GM23338 (cell line): ENCODE results near the gene SPATA31D4. TPM values are rescaled to one million over a fixed set of nuclear protein-coding genes. Genes with fewer than 3 reads are reported as not detected.

ENCODE experiments used
- ATAC-seq: fragments of 200-7000 bp; cut with Tn5 transposase; 3 replicates; pipeline ENCODE4 v1.9.1; 2020
- DNase-seq: peaks from one replicate; pipeline ENCODE4 v3.0.0-alpha.2; 2015; ENCODE audit warnings: low spot score
- H2AFZ ChIP-seq: fragments of 200-600 bp; sonication (generic); 2 replicates; pipeline ENCODE4 v1.8.0; 2016; ENCODE audit warnings: antibody characterized with exemption, mild to moderate bottlenecking, moderate library complexity
- H3F3A ChIP-seq: fragments of 200-600 bp; sonication (generic); replicated peaks from 2 replicates; pipeline ENCODE4 v1.8.0; 2017; ENCODE audit warnings: antibody characterized with exemption, mixed run types, low read depth
- H3K27ac ChIP-seq: fragments of 200-600 bp; sonication (generic); 2 replicates; pipeline ENCODE4 v1.6.1; 2016; ENCODE audit warnings: low read depth
- H3K27me3 ChIP-seq: fragments of 200-600 bp; sonication (generic); 2 replicates; pipeline ENCODE4 v1.8.0; 2016; ENCODE audit warnings: mild to moderate bottlenecking, mixed run types, moderate library complexity; ENCODE audit not compliant: insufficient read depth
- H3K36me3 ChIP-seq: fragments of 200-600 bp; sonication (generic); 2 replicates; pipeline ENCODE4 v1.8.0; 2016; ENCODE audit warnings: mild to moderate bottlenecking; ENCODE audit not compliant: insufficient read depth
- H3K4me1 ChIP-seq: fragments of 200-600 bp; sonication (generic); 2 replicates; pipeline ENCODE4 v1.8.0; 2016; ENCODE audit warnings: mild to moderate bottlenecking, moderate library complexity; ENCODE audit not compliant: insufficient read depth
- H3K4me2 ChIP-seq: fragments of 200-600 bp; sonication (generic); 2 replicates; pipeline ENCODE4 v1.7.1; 2017; ENCODE audit warnings: mixed run types
- H3K4me3 ChIP-seq: fragments of 200-600 bp; sonication (generic); 2 replicates; pipeline ENCODE4 v1.6.1; 2016; ENCODE audit warnings: mixed run types
- H3K79me2 ChIP-seq: fragments of 200-600 bp; sonication (generic); replicated peaks from 2 replicates; pipeline ENCODE4 v1.8.0; 2017; ENCODE audit warnings: mild to moderate bottlenecking; ENCODE audit not compliant: insufficient read depth
- H3K9me2 ChIP-seq: fragments of 200-600 bp; sonication (generic); 2 replicates; pipeline ENCODE4 v1.8.0; 2017; ENCODE audit not compliant: insufficient read depth
- H4K20me1 ChIP-seq: fragments of 200-600 bp; sonication (generic); replicated peaks from 2 replicates; pipeline ENCODE4 v1.8.0; 2017; ENCODE audit warnings: mild to moderate bottlenecking; ENCODE audit not compliant: insufficient read depth
- H3K27ac Mint-ChIP-seq: 2 replicates; pipeline ENCODE4 v1.8.0; 2020; ENCODE audit warnings: inconsistent platforms, mild to moderate bottlenecking, moderate library complexity, mixed read lengths
- H3K27me3 Mint-ChIP-seq: 3 replicates; pipeline ENCODE4 v1.8.0; 2022; ENCODE audit warnings: low read depth, mild to moderate bottlenecking, moderate library complexity, mixed read lengths, inconsistent platforms; ENCODE audit not compliant: insufficient read depth, poor library complexity
- H3K36me3 Mint-ChIP-seq: 3 replicates; pipeline ENCODE4 v1.8.0; 2021; ENCODE audit warnings: low read depth, mild to moderate bottlenecking, inconsistent platforms, moderate library complexity, mixed read lengths
- H3K4me1 Mint-ChIP-seq: 3 replicates; pipeline ENCODE4 v1.8.0; 2020; ENCODE audit warnings: mild to moderate bottlenecking, inconsistent platforms, mixed read lengths
- H3K4me3 Mint-ChIP-seq: 3 replicates; pipeline ENCODE4 v1.8.0; 2021; ENCODE audit warnings: moderate library complexity, mild to moderate bottlenecking, inconsistent platforms, mixed read lengths
- H3K9me3 Mint-ChIP-seq: 3 replicates; pipeline ENCODE4 v1.8.0; 2020; ENCODE audit warnings: moderate library complexity, mild to moderate bottlenecking, inconsistent platforms, mixed read lengths
- CREB1 ChIP-seq: fragments of 250-450 bp; sonication (Bioruptor Pico); IDR thresholded peaks from 2 replicates; pipeline ENCODE4 v1.5.0; 2020; ENCODE audit warnings: low read depth, mild to moderate bottlenecking, moderate library complexity
- CTCF ChIP-seq, 2 experiments: fragments of 200-600 bp in 1 of 2; sonication (generic) in 1 of 2; conservative IDR thresholded peaks; 2 replicates each; pipeline versions ENCODE4 v1.5.1 to v1.6.1; 2016 to 2017; ENCODE audit warnings: antibody characterized with exemption in 2 of 2, low read depth in 2 of 2, mild to moderate bottlenecking in 2 of 2, moderate library complexity in 1 of 2
- ETS1 ChIP-seq: IDR thresholded peaks from 2 replicates; pipeline ENCODE4 v1.6.1; 2016; ENCODE audit warnings: antibody characterized with exemption
- EZH2 ChIP-seq: fragments of 200-600 bp; sonication (generic); IDR thresholded peaks from one replicate; pipeline ENCODE4 v1.8.0; 2017; ENCODE audit warnings: antibody characterized with exemption, mild to moderate bottlenecking, low read depth; ENCODE audit not compliant: unreplicated experiment
- EZH2phosphoT487 ChIP-seq: fragments of 200-600 bp; sonication (generic); IDR thresholded peaks from one replicate; pipeline ENCODE4 v1.8.1; 2018; ENCODE audit warnings: antibody characterized with exemption; ENCODE audit not compliant: unreplicated experiment
- JUNB ChIP-seq: IDR thresholded peaks from one replicate; pipeline ENCODE4 v1.6.1; 2016; ENCODE audit warnings: antibody characterized with exemption; ENCODE audit not compliant: unreplicated experiment
- NANOG ChIP-seq: IDR thresholded peaks from 2 replicates; pipeline ENCODE4 v1.6.1; 2016; ENCODE audit warnings: antibody characterized with exemption, borderline replicate concordance
- POLR2AphosphoS5 ChIP-seq: IDR thresholded peaks from 2 replicates; pipeline ENCODE4 v1.6.1; 2016; ENCODE audit warnings: antibody characterized with exemption, low read depth
- STAT1 ChIP-seq: IDR thresholded peaks from one replicate; pipeline ENCODE4 v1.6.1; 2016; ENCODE audit warnings: antibody characterized with exemption; ENCODE audit not compliant: unreplicated experiment
- ZNF114 ChIP-seq: fragments of 250-450 bp; sonication (Bioruptor Pico); IDR thresholded peaks from 2 replicates; pipeline ENCODE4 v1.5.0; 2020; ENCODE audit warnings: mild to moderate bottlenecking, moderate library complexity
- ZNF331 ChIP-seq: fragments of 250-450 bp; sonication (Bioruptor Pico); IDR thresholded peaks from 2 replicates; pipeline ENCODE4 v1.5.0; 2020; ENCODE audit warnings: low read depth, mild to moderate bottlenecking, moderate library complexity
- polyA plus RNA-seq: library from polyadenylated mRNA; unstranded; fragments of >200 nt; fragmentation: Nextera tagmentation; extraction: Ambion mirVana; gene quantifications from 2 replicates; pipeline ENCODE4 v1.2.1, GENCODE V29; 2016
- total RNA-seq: library from RNA; depleted of rRNA; stranded (reverse); fragments of >200 nt; shearing (Covaris generic); gene quantifications from 2 replicates; pipeline ENCODE4 v1.2.3, GENCODE V29; 2014
- TF ChIP-seq, protein P1 (sequence below): IDR thresholded peaks from one replicate; pipeline ENCODE4 v1.6.1; 2018; ENCODE audit warnings: antibody characterized with exemption; ENCODE audit not compliant: unreplicated experiment

The SPATA31D4 gene
- total and polyA plus RNA-seq, 2 experiments from 2014 or later: not detected

DNA sequence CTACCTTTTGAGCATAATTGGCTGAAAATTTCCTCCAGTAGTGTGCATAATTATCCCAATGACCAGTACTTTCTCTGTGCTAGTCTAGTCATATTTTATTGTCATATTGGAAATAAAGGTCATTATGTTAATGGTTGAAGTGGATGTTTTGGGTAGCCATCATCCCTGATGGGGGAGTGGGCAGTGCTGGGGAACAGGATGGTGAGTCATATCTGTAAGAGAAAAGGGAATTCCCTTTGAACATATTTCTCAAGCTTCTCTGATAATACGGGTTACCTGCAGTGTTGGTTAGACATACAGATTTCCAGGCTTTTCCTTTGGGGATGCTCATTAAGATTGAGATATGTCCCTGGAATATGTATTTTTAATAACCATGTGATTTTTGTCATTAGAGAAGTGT is 33.3 kb upstream of the SPATA31D4 start:
- H3K27me3 Mint-ChIP-seq: peaks cover 6% of the 10 kb centered on the region
- no peak overlapping the region for H3K4me3 ChIP-seq
- no peaks in the 10 kb centered on the region for H3K27me3 ChIP-seq
- H3K4me2 ChIP-seq: no peak overlapping the region
- no peaks in the 10 kb centered on the region for H3K4me1 ChIP-seq
- H4K20me1 ChIP-seq: no peaks in the 10 kb centered on the region
- no peaks in the 10 kb centered on the region; the same call in 2 of the 3 replicates for H3K4me1 Mint-ChIP-seq
- ATAC-seq (no peak), DNase-seq (no peak)
- no peaks in the 10 kb centered on the region for H3K79me2 ChIP-seq
- H2AFZ ChIP-seq: no peak overlapping the region
- H3K36me3 Mint-ChIP-seq: no peaks in the 10 kb centered on the region
- H3K36me3 ChIP-seq: no peaks in the 10 kb centered on the region
- no peaks in the 10 kb centered on the region; the same call in 1 of the 3 replicates for H3K9me3 Mint-ChIP-seq
- no peak overlapping the region for H3K4me3 Mint-ChIP-seq
- H3K27ac Mint-ChIP-seq: no peak overlapping the region
- TF ChIP-seq ZNF114 (CRISPR knock-in tag) (no peak), EZH2 (no peak), CREB1 (CRISPR knock-in tag) (no peak), EZH2phosphoT487 (no peak), NANOG (no peak), STAT1 (no peak), ZNF331 (CRISPR knock-in tag) (no peak), POLR2AphosphoS5 (no peak)
- TF ChIP-seq, protein P1, sequence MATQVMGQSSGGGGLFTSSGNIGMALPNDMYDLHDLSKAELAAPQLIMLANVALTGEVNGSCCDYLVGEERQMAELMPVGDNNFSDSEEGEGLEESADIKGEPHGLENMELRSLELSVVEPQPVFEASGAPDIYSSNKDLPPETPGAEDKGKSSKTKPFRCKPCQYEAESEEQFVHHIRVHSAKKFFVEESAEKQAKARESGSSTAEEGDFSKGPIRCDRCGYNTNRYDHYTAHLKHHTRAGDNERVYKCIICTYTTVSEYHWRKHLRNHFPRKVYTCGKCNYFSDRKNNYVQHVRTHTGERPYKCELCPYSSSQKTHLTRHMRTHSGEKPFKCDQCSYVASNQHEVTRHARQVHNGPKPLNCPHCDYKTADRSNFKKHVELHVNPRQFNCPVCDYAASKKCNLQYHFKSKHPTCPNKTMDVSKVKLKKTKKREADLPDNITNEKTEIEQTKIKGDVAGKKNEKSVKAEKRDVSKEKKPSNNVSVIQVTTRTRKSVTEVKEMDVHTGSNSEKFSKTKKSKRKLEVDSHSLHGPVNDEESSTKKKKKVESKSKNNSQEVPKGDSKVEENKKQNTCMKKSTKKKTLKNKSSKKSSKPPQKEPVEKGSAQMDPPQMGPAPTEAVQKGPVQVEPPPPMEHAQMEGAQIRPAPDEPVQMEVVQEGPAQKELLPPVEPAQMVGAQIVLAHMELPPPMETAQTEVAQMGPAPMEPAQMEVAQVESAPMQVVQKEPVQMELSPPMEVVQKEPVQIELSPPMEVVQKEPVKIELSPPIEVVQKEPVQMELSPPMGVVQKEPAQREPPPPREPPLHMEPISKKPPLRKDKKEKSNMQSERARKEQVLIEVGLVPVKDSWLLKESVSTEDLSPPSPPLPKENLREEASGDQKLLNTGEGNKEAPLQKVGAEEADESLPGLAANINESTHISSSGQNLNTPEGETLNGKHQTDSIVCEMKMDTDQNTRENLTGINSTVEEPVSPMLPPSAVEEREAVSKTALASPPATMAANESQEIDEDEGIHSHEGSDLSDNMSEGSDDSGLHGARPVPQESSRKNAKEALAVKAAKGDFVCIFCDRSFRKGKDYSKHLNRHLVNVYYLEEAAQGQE: no peak
- H3F3A ChIP-seq: no peaks in the 10 kb centered on the region
- peaks cover 3% of the 10 kb centered on the region; the same call in 1 of the 2 replicates for H3K9me2 ChIP-seq
- no peak overlapping the region for H3K27ac ChIP-seq

DNA sequence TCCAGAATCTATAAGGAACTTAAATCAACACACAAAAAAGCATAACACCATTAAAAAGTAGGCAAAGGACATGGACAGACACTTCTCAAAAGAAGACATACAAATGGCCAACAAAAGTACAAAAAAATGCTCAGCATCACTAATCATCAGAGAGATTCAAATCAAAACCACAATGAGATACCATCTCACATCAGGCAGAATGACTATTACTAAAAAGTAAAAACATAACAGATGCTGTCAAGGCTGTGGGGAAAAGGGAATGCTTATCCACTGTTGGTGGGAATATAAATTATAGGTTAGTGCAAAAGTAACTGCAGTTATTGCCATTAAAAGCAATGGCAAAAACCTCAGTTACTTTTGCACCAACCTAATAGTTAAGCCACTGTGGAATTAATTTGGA is 32.2 kb upstream of the SPATA31D4 start:
- H3K4me3 Mint-ChIP-seq: no peak overlapping the region
- TF ChIP-seq CTCF (conservative IDR thresholded peaks at IDR 0.05; ENCODE audit: low read depth in 2 of 2) (no peak), ETS1 (no peak), STAT1 (no peak), EZH2phosphoT487 (no peak), ZNF114 (CRISPR knock-in tag) (no peak), JUNB (no peak), NANOG (no peak), ZNF331 (CRISPR knock-in tag) (no peak)

More for the DNA sequence above, 32.2 kb upstream of the SPATA31D4 start:
- H3K4me2 ChIP-seq: no peak overlapping the region
- H3K27me3 Mint-ChIP-seq: peaks cover 3% of the 10 kb centered on the region
- peaks cover 9% of the 10 kb centered on the region for H3K4me1 Mint-ChIP-seq
- H3K4me3 ChIP-seq: no peak overlapping the region
- no peaks in the 10 kb centered on the region for H3F3A ChIP-seq
- H3K36me3 ChIP-seq: no peaks in the 10 kb centered on the region
- no peaks in the 10 kb centered on the region for H3K27me3 ChIP-seq
- H2AFZ ChIP-seq: no peak overlapping the region
- no peak overlapping the region for H3K27ac ChIP-seq
- no peaks in the 10 kb centered on the region for H4K20me1 ChIP-seq
- no peaks in the 10 kb centered on the region for H3K4me1 ChIP-seq
- no peak for ATAC-seq
- no peaks in the 10 kb centered on the region for H3K79me2 ChIP-seq
- H3K9me2 ChIP-seq: peaks cover 3% of the 10 kb centered on the region; the same call in 1 of the 2 replicates
- no peaks in the 10 kb centered on the region for H3K36me3 Mint-ChIP-seq
- H3K9me3 Mint-ChIP-seq: no peaks in the 10 kb centered on the region; the same call in 1 of the 3 replicates
- DNase-seq: no peak
- no peak overlapping the region for H3K27ac Mint-ChIP-seq
